GM21576 (cell line): ENCODE data around the gene AK9.

Experiments
- ATAC-seq: cut with Tn5 transposase; IDR thresholded peaks from one replicate; pipeline ENCODE4 v1.9.1; 2021; ENCODE audit warnings: mild to moderate bottlenecking, moderate library complexity; ENCODE audit not compliant: unreplicated experiment

Gene AK9

GRCh38 chr6:109458774-109459531, 232.0 kb downstream of the AK9 start:
- ATAC-seq, result peak; percentile 19

- no peak for ATAC-seq
Observed at GRCh38 chr6:109457562-109457996, 233.4 kb downstream of the AK9 start.

- no peak for ATAC-seq
Observed at GRCh38 chr6:109456710-109457561, 234.1 kb downstream of the AK9 start.

- no peak for ATAC-seq
Observed at GRCh38 chr6:109456111-109456583, 234.9 kb downstream of the AK9 start.

GRCh38 chr6:109455437-109456110, 235.4 kb downstream of the AK9 start, which contains the start of gene MICAL1:
Gene MICAL1 (minus strand): TSS chr6:109455772. CDS start chr6:109454196, 1,576 bp downstream.
- ATAC-seq, result peak; percentile 53

GRCh38 chr6:109454496-109455436, 236.2 kb downstream of the AK9 start:
- ATAC-seq, result peak; percentile 36

GRCh38 chr6:109453594-109454495, 237.2 kb downstream of the AK9 start:
- ATAC-seq, result no peak

GRCh38 chr6:109453156-109453555, 237.8 kb downstream of the AK9 start:
- no peak for ATAC-seq

GRCh38 chr6:109452181-109452580, 238.8 kb downstream of the AK9 start:
- no peak for ATAC-seq

- no peak for ATAC-seq
Observed at GRCh38 chr6:109451376-109451775, 239.6 kb downstream of the AK9 start.

- ATAC-seq, result no peak
Observed at GRCh38 chr6:109450801-109451200, 240.2 kb downstream of the AK9 start.

- no peak for ATAC-seq
Observed at GRCh38 chr6:109449795-109450673, 241.0 kb downstream of the AK9 start.

- no peak for ATAC-seq
Observed at GRCh38 chr6:109449064-109449794, 241.8 kb downstream of the AK9 start.

GRCh38 chr6:109448615-109449014, 242.4 kb downstream of the AK9 start:
- ATAC-seq, result no peak

GRCh38 chr6:109447878-109448555, 243.0 kb downstream of the AK9 start:
- no peak for ATAC-seq

- no peak for ATAC-seq
Observed at GRCh38 chr6:109447087-109447486, 243.9 kb downstream of the AK9 start.

- no peak for ATAC-seq
Observed at GRCh38 chr6:109446541-109446940, 244.5 kb downstream of the AK9 start.
